Measurements from ENCODE around the gene MRGPRF.

MRGPRF gene

GRCh38 chr11:69059429-69059828, 46.4 kb upstream of the MRGPRF start:
- H3K4me3 ChIP-seq (ENCODE audit: low read depth, low read length) = no peak overlapping the region
- ChIA-PET POLR2A (no interaction called here), CTCF (interaction anchor here (1.8 kb wide), 1 partner anchor 15 kb away, joined by 10 read pairs; no protein-coding TSS in a partner anchor)
- no peak for DNase-seq (ENCODE audit: low read depth, low spot score)
- TF ChIP-seq, protein P1, sequence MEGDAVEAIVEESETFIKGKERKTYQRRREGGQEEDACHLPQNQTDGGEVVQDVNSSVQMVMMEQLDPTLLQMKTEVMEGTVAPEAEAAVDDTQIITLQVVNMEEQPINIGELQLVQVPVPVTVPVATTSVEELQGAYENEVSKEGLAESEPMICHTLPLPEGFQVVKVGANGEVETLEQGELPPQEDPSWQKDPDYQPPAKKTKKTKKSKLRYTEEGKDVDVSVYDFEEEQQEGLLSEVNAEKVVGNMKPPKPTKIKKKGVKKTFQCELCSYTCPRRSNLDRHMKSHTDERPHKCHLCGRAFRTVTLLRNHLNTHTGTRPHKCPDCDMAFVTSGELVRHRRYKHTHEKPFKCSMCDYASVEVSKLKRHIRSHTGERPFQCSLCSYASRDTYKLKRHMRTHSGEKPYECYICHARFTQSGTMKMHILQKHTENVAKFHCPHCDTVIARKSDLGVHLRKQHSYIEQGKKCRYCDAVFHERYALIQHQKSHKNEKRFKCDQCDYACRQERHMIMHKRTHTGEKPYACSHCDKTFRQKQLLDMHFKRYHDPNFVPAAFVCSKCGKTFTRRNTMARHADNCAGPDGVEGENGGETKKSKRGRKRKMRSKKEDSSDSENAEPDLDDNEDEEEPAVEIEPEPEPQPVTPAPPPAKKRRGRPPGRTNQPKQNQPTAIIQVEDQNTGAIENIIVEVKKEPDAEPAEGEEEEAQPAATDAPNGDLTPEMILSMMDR (IDR thresholded peaks at IDR 0.05; ENCODE audit: insufficient read depth, low read length, missing control alignments) = no peak

DNA sequence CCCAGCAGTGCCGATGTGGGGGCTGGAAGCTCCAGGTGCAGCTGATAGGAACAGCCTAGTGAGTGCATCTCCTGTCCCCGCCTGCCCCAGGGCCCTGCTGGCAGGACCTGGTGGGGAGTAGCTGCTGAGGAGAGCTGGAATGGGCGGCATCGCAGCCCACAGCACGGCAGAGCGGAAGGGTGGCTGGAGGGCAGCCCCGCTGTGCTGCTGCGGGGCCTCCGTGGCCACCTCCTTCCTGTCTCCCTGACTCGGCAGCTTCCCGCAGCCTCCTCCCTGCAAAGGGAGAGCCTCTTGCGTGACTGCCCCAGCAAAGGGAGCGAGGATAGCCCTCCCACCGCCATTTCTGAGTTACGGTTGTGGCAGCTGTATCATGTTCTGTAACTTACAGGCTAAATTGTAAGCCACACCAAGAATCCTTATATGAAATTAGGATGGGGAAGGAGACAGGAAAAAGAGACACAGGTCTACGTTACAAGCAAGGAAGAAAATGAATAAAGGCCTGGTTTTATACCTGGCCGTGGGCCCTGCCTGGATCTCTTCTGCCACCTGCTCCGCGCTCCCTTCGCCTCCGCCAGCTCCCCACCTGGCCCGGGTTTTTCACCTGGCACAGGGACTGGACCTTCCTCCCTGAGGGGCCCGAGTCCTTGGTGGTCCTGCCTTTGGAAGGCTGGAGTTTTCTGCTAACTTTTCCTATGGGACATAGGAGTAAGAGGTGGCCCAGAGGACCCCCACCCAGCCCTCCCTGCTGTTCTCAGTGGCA, 45.6 kb upstream of the MRGPRF start:
- DNase-seq (ENCODE audit: low read depth, low spot score) = no peak
- TF ChIP-seq, protein P1 (IDR thresholded peaks at IDR 0.05; ENCODE audit: insufficient read depth, low read length, missing control alignments) = no peak
- ChIA-PET CTCF (interaction anchor here (1.8 kb wide), 1 partner anchor 14 kb away, joined by 10 read pairs; no protein-coding TSS in a partner anchor), POLR2A (no interaction called here)
- H3K4me3 ChIP-seq (ENCODE audit: low read depth, low read length) = no peak overlapping the region

DNA sequence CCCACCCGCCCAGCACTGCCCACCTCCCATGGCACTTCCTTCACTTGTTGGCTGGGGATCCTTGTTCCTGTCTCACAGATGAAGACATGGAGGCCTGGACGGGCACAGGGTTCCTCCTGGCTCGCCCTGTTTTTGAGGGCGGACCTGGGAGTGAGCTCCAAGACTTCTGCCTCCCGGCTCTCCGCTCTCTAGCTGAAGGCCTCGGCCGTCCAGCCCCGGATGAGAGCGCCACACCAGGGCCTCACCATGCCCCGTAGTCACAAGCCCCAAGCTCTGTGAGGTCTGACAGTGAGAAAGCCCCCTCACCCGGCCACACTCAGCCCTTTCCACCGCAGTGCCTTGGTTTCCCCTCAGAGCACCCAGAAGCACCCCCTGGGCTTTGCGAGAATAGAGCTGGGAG, 44.8 kb upstream of the MRGPRF start:
- DNase-seq (ENCODE audit: low read depth, low spot score) = no peak
- CTCF ChIA-PET = interaction anchor here (1.5 kb wide), 1 partner anchor 13 kb away, joined by 7 read pairs; no protein-coding TSS in a partner anchor
- POLR2A ChIA-PET = no interaction called here
- TF ChIP-seq, protein P1 (IDR thresholded peaks at IDR 0.05; ENCODE audit: insufficient read depth, low read length, missing control alignments) = no peak
- H3K4me3 ChIP-seq (ENCODE audit: low read depth, low read length) = no peak overlapping the region

DNA sequence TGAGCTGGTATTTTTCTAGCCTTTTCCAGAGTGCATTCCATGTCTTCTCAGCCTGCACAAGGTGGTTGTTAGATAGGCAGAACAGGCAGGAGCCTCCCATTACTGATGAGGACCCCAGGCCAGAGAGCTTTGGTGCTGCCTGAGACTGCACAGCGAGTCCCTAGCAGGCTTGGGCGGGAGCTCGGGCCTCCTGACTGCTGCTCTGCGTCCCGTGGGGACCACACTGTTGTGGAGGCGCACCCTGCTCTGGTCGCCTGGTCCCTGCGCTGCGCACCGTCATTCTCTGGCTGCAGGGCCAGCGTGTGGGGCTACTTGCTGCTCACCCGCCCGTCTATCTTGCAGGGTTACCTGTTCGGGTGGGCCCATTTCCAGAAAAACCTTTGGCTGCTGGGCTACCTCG, 44.2 kb upstream of the MRGPRF start:
- no peak overlapping the region for H3K4me3 ChIP-seq (ENCODE audit: low read depth, low read length)
- POLR2A ChIA-PET = no interaction called here
- no peak for DNase-seq (ENCODE audit: low read depth, low spot score)
- TF ChIP-seq, protein P1 (IDR thresholded peaks at IDR 0.05; ENCODE audit: insufficient read depth, low read length, missing control alignments) = no peak
- CTCF ChIA-PET = interaction anchor here (1.5 kb wide), 1 partner anchor 13 kb away, joined by 7 read pairs; no protein-coding TSS in a partner anchor

DNA sequence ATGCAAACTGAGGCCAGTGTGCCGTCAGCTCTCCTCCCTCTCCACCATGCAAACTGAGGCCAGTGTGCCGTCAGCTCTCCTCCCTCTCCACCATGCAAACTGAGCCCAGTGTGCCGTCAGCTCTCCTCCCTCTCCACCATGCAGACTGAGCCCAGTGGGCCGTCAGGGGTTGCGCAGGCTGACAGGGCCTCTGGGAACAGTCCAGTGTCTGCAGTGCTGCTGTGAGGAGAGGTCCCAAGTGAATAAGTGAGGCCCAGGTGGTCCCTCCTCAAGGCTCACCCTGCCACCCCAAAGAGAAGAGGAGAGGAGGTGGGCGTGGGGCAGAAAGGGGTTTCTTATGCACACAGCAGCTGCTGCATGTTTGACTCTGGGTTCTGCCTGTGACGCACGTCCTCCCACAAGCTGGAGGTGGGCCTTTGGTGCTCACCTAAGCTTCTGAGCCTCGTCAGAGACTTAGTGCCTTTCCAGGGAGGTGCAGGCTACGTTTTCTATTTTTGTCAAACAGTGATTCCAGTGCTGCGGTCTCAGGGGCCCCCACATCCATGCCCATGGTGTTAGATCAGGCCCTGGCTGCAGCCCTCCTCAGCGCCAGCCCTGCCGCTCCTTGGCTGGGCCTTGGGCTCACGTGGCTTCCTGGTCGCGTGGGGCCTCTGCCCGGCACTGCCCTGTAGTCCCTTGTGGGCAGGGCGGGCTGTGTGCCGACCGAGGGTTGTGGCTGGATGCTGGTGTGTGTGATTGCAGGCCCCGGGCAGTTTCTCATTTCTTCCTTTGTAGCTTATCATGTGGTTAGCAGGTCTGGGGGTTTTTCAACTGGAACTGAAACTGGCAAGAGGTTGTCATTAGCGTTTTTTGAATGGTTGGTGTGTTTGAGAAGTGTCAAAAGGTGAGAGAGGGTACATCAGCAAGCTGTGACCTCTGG, 42.8 kb upstream of the MRGPRF start:
- no peak for DNase-seq (ENCODE audit: low read depth, low spot score)
- POLR2A ChIA-PET = no interaction called here
- CTCF ChIA-PET = interaction anchor here (0.5 kb wide), 1 partner anchor 447 kb away, joined by 3 read pairs; no protein-coding TSS in a partner anchor
- TF ChIP-seq, protein P1 (IDR thresholded peaks at IDR 0.05; ENCODE audit: insufficient read depth, low read length, missing control alignments) = no peak
- H3K4me3 ChIP-seq (ENCODE audit: low read depth, low read length) = no peak overlapping the region

DNA sequence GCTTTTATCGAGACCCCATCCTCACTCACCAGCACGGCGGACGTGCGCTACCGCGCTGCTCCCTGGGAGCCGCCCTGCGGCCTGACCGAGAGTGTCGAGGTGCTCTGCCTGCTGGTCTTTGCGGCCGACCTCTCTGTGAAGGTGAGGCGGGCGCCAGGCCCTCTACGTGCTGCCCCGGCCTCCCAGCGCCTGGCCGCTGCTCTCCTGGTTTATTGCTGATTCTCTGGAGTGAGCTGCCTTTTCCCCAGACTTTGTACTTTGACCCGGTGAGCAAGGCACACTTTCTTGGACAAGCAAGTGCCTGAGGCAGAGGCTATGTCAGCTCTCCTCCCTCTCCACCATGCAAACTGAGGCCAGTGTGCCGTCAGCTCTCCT, 42.2 kb upstream of the MRGPRF start:
- TF ChIP-seq, protein P1 (IDR thresholded peaks at IDR 0.05; ENCODE audit: insufficient read depth, low read length, missing control alignments) = no peak
- no peak overlapping the region for H3K4me3 ChIP-seq (ENCODE audit: low read depth, low read length)
- ChIA-PET CTCF (no interaction called here), POLR2A (no interaction called here)
- DNase-seq (ENCODE audit: low read depth, low spot score) = no peak

All from AG04449 (cell line).